HG03103 (cell line): ENCODE results near the gene SLC25A20.
"Not testable (repeated sequence)": the region's sequence is repeated elsewhere in the genome, so short reads cannot be mapped to it uniquely, and the experiment has no call there.

ENCODE experiments used
- ATAC-seq: cut with Tn5 transposase; IDR thresholded peaks from one replicate; pipeline ENCODE4 v1.9.1; 2021; ENCODE audit warnings: low read depth; ENCODE audit not compliant: unreplicated experiment

SLC25A20 gene

GRCh38 chr3:48898383-48899234 is at the start of gene SLC25A20:
Gene SLC25A20 (minus strand): TSS chr3:48898882. CDS start chr3:48898794, 88 bp downstream.
- ATAC-seq, result peak; percentile 84

GRCh38 chr3:48945891-48946549 is 47.3 kb upstream of the SLC25A20 start:
- ATAC-seq, result no peak

- no peak for ATAC-seq
Measured at GRCh38 chr3:48945432-48945831, 46.8 kb upstream of the SLC25A20 start.

- ATAC-seq, result no peak
Measured at GRCh38 chr3:48938689-48939088, 40.0 kb upstream of the SLC25A20 start.

GRCh38 chr3:48938156-48938555 is 39.5 kb upstream of the SLC25A20 start:
- ATAC-seq, result no peak

- ATAC-seq, result no peak
Measured at GRCh38 chr3:48935530-48935929, 36.8 kb upstream of the SLC25A20 start.

GRCh38 chr3:48934333-48934991 is 35.8 kb upstream of the SLC25A20 start:
- ATAC-seq, result no peak

- no peak for ATAC-seq
Measured at GRCh38 chr3:48931944-48932580, 33.4 kb upstream of the SLC25A20 start.

- no peak for ATAC-seq
Measured at GRCh38 chr3:48930590-48930989, 31.9 kb upstream of the SLC25A20 start.

GRCh38 chr3:48929358-48930035 is 30.8 kb upstream of the SLC25A20 start:
- ATAC-seq, result no peak

- no peak for ATAC-seq
Measured at GRCh38 chr3:48928679-48929078, 30.0 kb upstream of the SLC25A20 start.

- ATAC-seq, result no peak
Measured at GRCh38 chr3:48927928-48928327, 29.2 kb upstream of the SLC25A20 start.

GRCh38 chr3:48926425-48927392 is 28.0 kb upstream of the SLC25A20 start:
- ATAC-seq, result no peak

GRCh38 chr3:48919215-48920138 is 20.8 kb upstream of the SLC25A20 start:
- ATAC-seq, result peak; percentile 10

- ATAC-seq, result peak; percentile 71
Measured at GRCh38 chr3:48918388-48919214, 19.9 kb upstream of the SLC25A20 start, which contains the start of gene ARIH2. Gene ARIH2 (plus strand): TSS chr3:48918842. CDS start chr3:48927559, 8,717 bp downstream.

GRCh38 chr3:48915296-48915695 is 16.6 kb upstream of the SLC25A20 start:
- ATAC-seq, result no peak

- ATAC-seq, result not testable (repeated sequence)
Measured at GRCh38 chr3:48907026-48907425, 8.3 kb upstream of the SLC25A20 start.
